Activated CD4-positive, alpha-beta memory T cell treated with anti-CD3 and anti-CD28 coated beads, Interleukin-2, amount 10 ng/mL, durations not matched to agents 7 days and 5 days (primary cell): Measurements from ENCODE around the gene EPAS1. TPM values are rescaled to one million over a fixed set of nuclear protein-coding genes. Genes with fewer than 3 reads are reported as not detected.

ENCODE experiments used
- CTCF ChIA-PET: fragments of 350-600 bp; sonication (Branson Sonifier 250); formaldehyde crosslinking; loops from one replicate; lab custom pipeline; 2021; ENCODE audit warnings: antibody characterized with exemption, inconsistent platforms; lab: Charles Lee
- POLR2A ChIA-PET: fragments of 350-600 bp; sonication (Branson Sonifier 250); formaldehyde crosslinking; loops from one replicate; lab custom pipeline; 2021; ENCODE audit warnings: antibody characterized with exemption; lab: Charles Lee
- DNase-seq: peaks from one replicate; pipeline ENCODE4 v3.0.0-alpha.2; 2020
- H3K27ac Mint-ChIP-seq: one replicate; pipeline ENCODE4 v1.8.0; 2021; ENCODE audit warnings: mild to moderate bottlenecking, mixed read lengths
- H3K27me3 Mint-ChIP-seq: one replicate; pipeline ENCODE4 v1.8.0; 2021; ENCODE audit warnings: mixed read lengths
- H3K36me3 Mint-ChIP-seq: one replicate; pipeline ENCODE4 v1.8.0; 2021; ENCODE audit warnings: low read depth, mixed read lengths
- H3K4me1 Mint-ChIP-seq: one replicate; pipeline ENCODE4 v1.8.0; 2021; ENCODE audit warnings: mixed read lengths
- H3K4me3 Mint-ChIP-seq: one replicate; pipeline ENCODE4 v1.8.0; 2021; ENCODE audit warnings: mild to moderate bottlenecking, mixed read lengths
- H3K9me3 Mint-ChIP-seq: one replicate; pipeline ENCODE4 v1.8.0; 2021; ENCODE audit warnings: mixed read lengths
- total RNA-seq, 2 experiments: library from RNA; stranded (reverse); gene quantifications; one replicate each; pipeline ENCODE4 v1.2.3, GENCODE V29; 2021

EPAS1 gene
- total RNA-seq, 2 experiments from 2014 or later = 76.3 to 79.0 TPM

DNA sequence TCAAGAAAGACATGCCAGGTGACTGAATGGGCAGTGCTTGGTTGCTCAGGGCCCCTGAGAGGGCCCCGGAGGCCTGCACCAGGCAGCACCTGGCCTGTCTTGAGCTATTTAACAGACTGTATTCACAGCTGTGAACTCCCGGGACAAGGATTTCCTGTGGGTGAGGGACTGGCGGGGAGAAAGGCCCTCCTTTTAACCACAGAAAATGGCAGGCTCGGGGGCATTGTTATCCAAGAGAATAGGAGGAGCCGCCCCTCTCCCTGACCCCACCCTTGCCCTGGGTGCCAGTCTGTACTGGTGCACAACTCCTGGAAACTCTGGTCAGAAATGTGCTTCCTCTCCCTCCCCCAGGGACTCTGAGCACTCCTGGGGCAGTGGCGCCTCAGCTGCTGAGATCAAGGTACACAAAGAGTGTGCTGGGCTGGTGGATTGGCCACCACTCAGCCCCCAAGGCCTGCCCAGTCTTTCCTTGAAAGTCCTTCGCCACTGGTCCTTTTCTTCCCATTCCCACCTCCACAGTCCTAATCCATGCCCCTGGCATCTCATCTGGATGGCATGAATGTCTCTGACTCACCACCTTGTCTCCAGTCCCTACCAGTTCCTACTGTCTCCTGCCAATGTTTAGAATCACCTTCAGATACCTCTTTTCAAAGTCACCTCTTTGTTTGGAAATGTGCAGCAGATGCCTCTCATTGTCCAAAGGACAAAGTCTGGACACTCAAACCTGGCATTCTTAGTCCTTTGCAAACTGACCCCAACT is 19.6 kb upstream of the EPAS1 start:
- H3K4me1 Mint-ChIP-seq = peaks cover 7% of the 10 kb centered on the region
- POLR2A ChIA-PET = no interaction called here

GRCh38 chr2:46278952-46279351 is 18.3 kb upstream of the EPAS1 start:
- Mint-ChIP-seq H3K36me3 (no peaks in the 10 kb centered on the region), H3K4me1 (peaks cover 7% of the 10 kb centered on the region), H3K9me3 (no peaks in the 10 kb centered on the region), H3K4me3 (no peak overlapping the region), H3K27ac (no peak overlapping the region), H3K27me3 (peaks cover 35% of the 10 kb centered on the region)
- DNase-seq = no peak
- ChIA-PET CTCF (no interaction called here), POLR2A (no interaction called here)

More for the DNA sequence above, 19.6 kb upstream of the EPAS1 start:
- Mint-ChIP-seq H3K27me3 (peaks cover 28% of the 10 kb centered on the region), H3K27ac (no peak overlapping the region), H3K36me3 (no peaks in the 10 kb centered on the region), H3K4me3 (no peak overlapping the region), H3K9me3 (no peaks in the 10 kb centered on the region)
- CTCF ChIA-PET = interaction anchor here (1.0 kb wide), 1 partner anchor 11 kb away, joined by 4 read pairs; no protein-coding TSS in a partner anchor
- no peak for DNase-seq

DNA sequence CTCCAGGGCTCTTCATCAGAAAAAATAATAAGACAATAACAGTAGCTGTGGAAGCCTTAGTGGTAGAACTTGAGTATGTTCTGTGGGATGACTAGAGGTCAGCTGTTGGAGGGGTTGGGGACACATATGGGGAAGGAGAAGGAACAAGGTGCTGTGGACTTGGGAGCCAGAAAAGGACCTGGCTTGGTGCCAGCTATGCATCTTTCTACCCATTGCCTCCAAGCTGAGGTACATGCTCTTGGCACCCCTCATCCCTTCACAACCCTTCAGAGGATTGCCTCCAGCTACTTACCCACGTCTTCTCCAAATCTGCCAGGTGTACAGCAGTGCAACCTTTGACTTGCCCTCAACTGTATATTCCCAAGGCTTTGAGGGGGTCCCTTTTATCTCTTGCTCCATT is 15.3 kb upstream of the EPAS1 start:
- no peak overlapping the region for H3K27ac Mint-ChIP-seq
- CTCF ChIA-PET = interaction anchor here (0.8 kb wide), 1 partner anchor 11 kb away, joined by 3 read pairs; no protein-coding TSS in a partner anchor
- H3K9me3 Mint-ChIP-seq = no peaks in the 10 kb centered on the region

GRCh38 chr2:46283693-46284092 is 13.5 kb upstream of the EPAS1 start:
- POLR2A ChIA-PET = interaction anchor here (1.8 kb wide), 1 partner anchor 40 kb away, joined by 4 read pairs; no protein-coding TSS in a partner anchor
- H3K27me3 Mint-ChIP-seq = peaks cover 23% of the 10 kb centered on the region
- CTCF ChIA-PET = no interaction called here

More for the DNA sequence above, 15.3 kb upstream of the EPAS1 start:
- Mint-ChIP-seq H3K4me3 (no peak overlapping the region), H3K36me3 (no peaks in the 10 kb centered on the region), H3K27me3 (peaks cover 36% of the 10 kb centered on the region), H3K4me1 (peaks cover 7% of the 10 kb centered on the region)
- POLR2A ChIA-PET = interaction anchor here (1.8 kb wide), 1 partner anchor 38 kb away, joined by 4 read pairs; no protein-coding TSS in a partner anchor
- DNase-seq = no peak

DNA sequence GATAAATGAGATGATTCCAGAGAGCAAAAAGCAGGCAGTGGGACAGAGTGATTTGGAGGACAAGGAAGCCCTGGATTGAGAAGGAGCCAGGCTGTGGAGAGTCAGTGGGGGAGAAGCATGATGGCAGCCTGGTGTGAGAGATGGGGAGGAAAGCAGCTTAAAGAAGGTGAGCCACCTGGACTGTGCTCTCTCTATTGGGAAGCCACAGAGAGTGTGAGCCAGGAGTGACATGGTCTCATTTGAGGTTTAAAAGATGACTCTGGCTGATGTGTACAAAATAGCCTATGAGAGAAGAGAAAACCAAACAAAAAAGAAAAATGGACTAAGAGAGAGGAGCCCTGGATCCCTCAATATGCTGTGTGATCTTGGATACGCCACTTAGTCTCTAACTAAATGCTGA is 12.9 kb upstream of the EPAS1 start:
- no peaks in the 10 kb centered on the region for H3K9me3 Mint-ChIP-seq
- H3K4me3 Mint-ChIP-seq = no peak overlapping the region
- H3K27me3 Mint-ChIP-seq = peaks cover 22% of the 10 kb centered on the region
- DNase-seq = no peak
- POLR2A ChIA-PET = no interaction called here
- CTCF ChIA-PET = no interaction called here
- H3K27ac Mint-ChIP-seq = no peak overlapping the region
- H3K36me3 Mint-ChIP-seq = no peaks in the 10 kb centered on the region
- H3K4me1 Mint-ChIP-seq = peaks cover 2% of the 10 kb centered on the region

More at GRCh38 chr2:46283693-46284092, 13.5 kb upstream of the EPAS1 start:
- no peaks in the 10 kb centered on the region for H3K9me3 Mint-ChIP-seq
- no peak for DNase-seq
- H3K4me3 Mint-ChIP-seq = no peak overlapping the region
- peaks cover 2% of the 10 kb centered on the region for H3K4me1 Mint-ChIP-seq
- no peak overlapping the region for H3K27ac Mint-ChIP-seq
- no peaks in the 10 kb centered on the region for H3K36me3 Mint-ChIP-seq

GRCh38 chr2:46284796-46285195 is 12.4 kb upstream of the EPAS1 start:
- no peak for DNase-seq
- H3K36me3 Mint-ChIP-seq = no peaks in the 10 kb centered on the region
- H3K27ac Mint-ChIP-seq = no peak overlapping the region
- H3K9me3 Mint-ChIP-seq = no peaks in the 10 kb centered on the region
- H3K4me3 Mint-ChIP-seq = no peak overlapping the region
- POLR2A ChIA-PET = no interaction called here
- CTCF ChIA-PET = interaction anchor here (1.3 kb wide), 1 partner anchor 9 kb away, joined by 3 read pairs; no protein-coding TSS in a partner anchor
- H3K27me3 Mint-ChIP-seq = peaks cover 22% of the 10 kb centered on the region
- peaks cover 2% of the 10 kb centered on the region for H3K4me1 Mint-ChIP-seq

DNA sequence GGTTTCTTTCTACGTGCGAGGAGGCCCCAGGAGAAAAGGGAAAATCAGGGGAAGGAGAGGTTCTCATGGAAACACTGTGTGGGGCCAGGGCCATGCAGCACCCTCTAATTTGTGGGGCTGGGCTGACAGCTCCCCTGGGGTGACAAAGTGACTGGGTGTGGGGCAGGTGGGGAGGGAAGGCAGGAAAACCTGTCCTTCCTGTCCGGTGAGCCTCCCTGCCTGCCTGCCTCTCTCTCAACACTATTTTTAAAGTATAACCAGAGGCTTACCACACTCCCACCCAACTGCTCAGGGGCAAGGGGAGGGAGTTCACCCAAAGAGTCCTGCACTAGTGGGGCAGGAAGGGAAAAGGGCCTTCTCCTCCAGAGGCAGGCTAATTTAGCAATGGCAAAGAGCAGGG is 10.5 kb upstream of the EPAS1 start:
- Mint-ChIP-seq H3K27me3 (peaks cover 25% of the 10 kb centered on the region), H3K4me3 (no peak overlapping the region), H3K4me1 (peaks cover 2% of the 10 kb centered on the region), H3K36me3 (no peaks in the 10 kb centered on the region), H3K9me3 (no peaks in the 10 kb centered on the region), H3K27ac (no peak overlapping the region)
- POLR2A ChIA-PET = interaction anchor here (1.1 kb wide), 1 partner anchor 11 kb away, joined by 3 read pairs; the partner anchor contains the start of gene EPAS1
- CTCF ChIA-PET = no interaction called here
- no peak for DNase-seq

DNA sequence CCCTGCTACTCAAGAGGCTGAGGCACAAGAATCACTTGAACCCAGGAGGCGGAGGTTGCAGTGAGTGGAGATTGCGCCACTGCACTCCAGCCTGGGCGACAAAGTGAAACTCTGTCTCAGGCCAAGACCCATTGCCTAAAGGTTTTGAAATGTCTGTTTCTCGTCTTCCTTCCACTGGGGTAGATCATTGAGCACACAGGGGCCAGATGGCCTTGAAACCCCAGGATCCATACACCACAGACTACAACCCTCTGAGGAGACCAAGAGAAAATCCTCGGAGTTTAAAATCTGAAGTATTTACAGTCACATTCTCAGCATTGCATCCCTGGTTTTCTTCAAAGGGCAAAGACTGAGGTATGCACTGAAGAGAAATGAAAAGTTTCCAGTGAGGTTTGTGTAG is 7.1 kb upstream of the EPAS1 start:
- Mint-ChIP-seq H3K27me3 (peaks cover 19% of the 10 kb centered on the region), H3K4me3 (no peak overlapping the region), H3K9me3 (no peaks in the 10 kb centered on the region), H3K4me1 (peaks cover 7% of the 10 kb centered on the region), H3K27ac (no peak overlapping the region), H3K36me3 (no peaks in the 10 kb centered on the region)
- CTCF ChIA-PET = no interaction called here
- DNase-seq = no peak
- POLR2A ChIA-PET = no interaction called here

DNA sequence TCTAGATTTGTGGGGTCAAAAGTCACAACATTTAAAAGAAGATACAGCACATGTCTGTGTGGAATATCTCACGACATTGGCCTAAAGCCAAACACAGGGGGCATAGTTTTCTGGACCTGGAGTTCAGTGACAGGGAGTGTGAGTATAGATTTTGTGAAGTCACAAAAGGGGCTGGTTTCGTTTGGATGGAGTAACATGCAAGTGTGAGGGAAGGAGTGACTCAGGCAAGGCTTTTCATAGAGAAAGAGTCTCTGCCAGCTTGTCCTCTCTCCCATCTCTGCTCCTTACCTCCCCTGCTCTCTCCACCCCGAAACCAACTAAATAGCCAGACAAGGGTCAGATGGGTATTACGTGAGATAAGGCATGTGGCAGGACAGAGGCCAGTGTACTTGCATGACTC is 3.7 kb upstream of the EPAS1 start:
- H3K27ac Mint-ChIP-seq = no peak overlapping the region
- H3K27me3 Mint-ChIP-seq = peaks cover 41% of the 10 kb centered on the region
- no peaks in the 10 kb centered on the region for H3K9me3 Mint-ChIP-seq
- CTCF ChIA-PET = interaction anchor here (0.9 to 2.0 kb wide), 4 partner anchors 8 to 230 kb away, joined by 3 to 24 read pairs (median 4); no protein-coding TSS in a partner anchor
- POLR2A ChIA-PET = interaction anchor here (1.1 kb wide), 1 partner anchor 110 kb away, joined by 3 read pairs; no protein-coding TSS in a partner anchor
- peaks cover 23% of the 10 kb centered on the region for H3K4me1 Mint-ChIP-seq
- peaks cover 5% of the 10 kb centered on the region for H3K36me3 Mint-ChIP-seq
- no peak for DNase-seq
- no peak overlapping the region for H3K4me3 Mint-ChIP-seq

DNA sequence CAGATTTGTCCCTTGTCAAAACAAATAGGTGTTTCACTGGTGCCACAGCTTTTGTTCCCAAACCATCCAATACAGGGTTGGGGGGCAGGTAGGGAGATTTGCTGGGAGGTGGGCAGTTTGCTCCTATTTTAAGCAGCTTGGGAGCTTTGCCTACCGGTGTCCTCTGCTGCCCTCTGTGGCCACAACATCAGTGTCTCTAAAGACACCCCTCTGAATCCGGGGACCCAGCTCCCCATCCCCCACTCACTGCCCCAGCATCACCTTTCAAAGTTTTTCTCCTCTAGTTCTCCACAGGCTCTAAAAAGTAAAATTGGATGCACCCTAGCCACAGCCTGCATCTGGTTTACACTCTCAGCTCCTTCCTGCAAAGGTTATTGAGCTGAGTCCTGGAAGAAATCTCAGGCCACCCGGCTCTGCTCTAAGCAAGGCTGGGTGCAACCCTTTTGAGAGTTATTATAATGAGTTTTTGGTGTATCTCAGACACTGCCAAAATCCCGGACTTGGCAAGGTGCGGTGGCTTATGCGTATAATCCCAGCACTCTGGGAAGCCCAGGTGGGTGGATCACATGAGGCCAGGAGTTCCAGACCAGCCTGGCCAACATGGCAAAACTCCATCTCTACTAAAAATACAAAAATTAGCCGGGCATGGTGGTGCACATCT is 2.9 kb upstream of the EPAS1 start:
- Mint-ChIP-seq H3K36me3 (peaks cover 11% of the 10 kb centered on the region), H3K9me3 (no peaks in the 10 kb centered on the region), H3K27ac (no peak overlapping the region), H3K4me1 (peaks cover 29% of the 10 kb centered on the region), H3K27me3 (peaks cover 45% of the 10 kb centered on the region), H3K4me3 (no peak overlapping the region)
- CTCF ChIA-PET = interaction anchor here (0.9 to 2.0 kb wide), 6 partner anchors 9 to 281 kb away, joined by 3 to 24 read pairs (median 4); no protein-coding TSS in a partner anchor
- POLR2A ChIA-PET = interaction anchor here (1.1 to 1.3 kb wide), 3 partner anchors 64 to 231 kb away, joined by 3 to 4 read pairs (median 4); no protein-coding TSS in a partner anchor
- peak; percentile 48 for DNase-seq

- CTCF ChIA-PET = no interaction called here
- peak; percentile 26 for DNase-seq
- Mint-ChIP-seq H3K36me3 (peaks cover 15% of the 10 kb centered on the region), H3K27me3 (peaks cover 60% of the 10 kb centered on the region), H3K9me3 (no peaks in the 10 kb centered on the region), H3K4me1 (peaks cover 36% of the 10 kb centered on the region), H3K4me3 (peak overlapping the region; percentile 69), H3K27ac (no peak overlapping the region)
- POLR2A ChIA-PET = interaction anchor here (1.2 to 3.4 kb wide), 3 partner anchors 10 to 197 kb away, joined by 3 to 9 read pairs (median 4); no protein-coding TSS in a partner anchor
Measured at GRCh38 chr2:46296216-46296839, 879 bp upstream of the EPAS1 start.

DNA sequence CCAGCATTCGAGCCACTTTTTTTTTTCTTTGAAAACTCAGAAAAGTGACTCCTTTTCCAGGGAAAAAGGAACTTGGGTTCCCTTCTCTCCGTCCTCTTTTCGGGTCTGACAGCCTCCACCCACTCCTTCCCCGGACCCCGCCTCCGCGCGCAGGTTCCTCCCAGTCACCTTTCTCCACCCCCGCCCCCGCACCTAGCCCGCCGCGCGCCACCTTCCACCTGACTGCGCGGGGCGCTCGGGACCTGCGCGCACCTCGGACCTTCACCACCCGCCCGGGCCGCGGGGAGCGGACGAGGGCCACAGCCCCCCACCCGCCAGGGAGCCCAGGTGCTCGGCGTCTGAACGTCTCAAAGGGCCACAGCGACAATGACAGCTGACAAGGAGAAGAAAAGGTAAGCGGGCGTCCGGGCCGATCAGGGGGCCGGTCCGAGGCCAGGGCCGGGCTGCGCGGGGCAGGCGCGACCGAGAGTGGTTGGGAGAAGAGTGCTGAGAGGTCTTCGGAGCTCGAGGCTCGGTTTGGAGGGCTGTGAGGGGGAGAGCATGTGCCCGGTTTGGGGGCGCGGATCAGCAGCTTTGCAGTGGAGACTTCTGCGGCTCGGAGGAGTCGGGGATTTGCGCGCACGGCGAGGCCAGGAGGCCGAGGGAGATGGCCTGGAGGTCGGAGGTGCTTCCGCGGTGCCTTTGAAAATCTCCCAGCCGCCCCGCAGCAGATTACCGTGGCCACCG is 502 bp downstream of the EPAS1 start:
- H3K27me3 Mint-ChIP-seq = peaks cover 69% of the 10 kb centered on the region
- ChIA-PET CTCF (interaction anchor here (0.8 to 1.4 kb wide), 3 partner anchors 20 to 235 kb away, joined by 4 to 6 read pairs (median 4); no protein-coding TSS in a partner anchor), POLR2A (interaction anchor here (0.7 to 3.4 kb wide), 7 partner anchors 11 to 233 kb away, joined by 3 to 9 read pairs (median 3); no protein-coding TSS in a partner anchor)
- H3K36me3 Mint-ChIP-seq = peaks cover 20% of the 10 kb centered on the region
- H3K9me3 Mint-ChIP-seq = no peaks in the 10 kb centered on the region
- peaks cover 45% of the 10 kb centered on the region for H3K4me1 Mint-ChIP-seq
- DNase-seq = peak; percentile 80
- H3K4me3 Mint-ChIP-seq = peak overlapping the region; percentile 87
- H3K27ac Mint-ChIP-seq = peak overlapping the region; percentile 81
